Right atrium auricular region (tissue), 2 donors: ENCODE measurements around the gene PRDM11. TPM values are rescaled to one million over a fixed set of nuclear protein-coding genes. Genes with fewer than 3 reads are reported as not detected.

Source experiments
- DNase-seq: peaks from one replicate; pipeline ENCODE4 v3.0.0-alpha.2; 2019; ENCODE audit warnings: low spot score
- H3K27ac ChIP-seq, 2 donors: fragments of 200-600 bp; sonication (generic); 1 replicate in 1 of 2; 2 replicates in 1 of 2; pipeline ENCODE4 v1.5.1; 2016 to 2019
- H3K27me3 ChIP-seq, 2 donors: fragments of 200-600 bp; sonication (generic); one replicate each; pipeline versions ENCODE4 v1.5.1 to v1.6.0; 2017 to 2019
- H3K36me3 ChIP-seq: fragments of 200-600 bp; sonication (generic); one replicate; pipeline ENCODE4 v1.5.1; 2016
- H3K4me1 ChIP-seq, 2 donors: fragments of 200-600 bp; sonication (generic); one replicate each; pipeline versions ENCODE4 v1.5.1 to v1.6.0; 2017 to 2019
- H3K4me3 ChIP-seq, 2 donors: fragments of 200-600 bp; sonication (generic); 1 replicate in 1 of 2; 2 replicates in 1 of 2; pipeline ENCODE4 v1.5.1; 2017 to 2019; ENCODE audit warnings: mild to moderate bottlenecking in 1 of 2, moderate library complexity in 1 of 2
- H3K9me3 ChIP-seq, 2 donors: fragments of 200-600 bp; sonication (generic); one replicate each; pipeline ENCODE4 v1.5.1; 2019
- CTCF ChIP-seq, 2 donors: fragments of 200-600 bp; sonication (generic); IDR thresholded peaks; one replicate each; pipeline ENCODE4 v1.5.1; 2019; ENCODE audit warnings: antibody characterized with exemption in 2 of 2
- total RNA-seq, 2 donors: library from RNA; depleted of rRNA; stranded (reverse); fragments of >200 nt; gene quantifications; one replicate each; pipeline ENCODE4 v1.1.0, GENCODE V29; 2016

PRDM11 gene
- total RNA-seq, 2 donors from 2014 or later, result 13.5 to 27.6 TPM

- Histone ChIP-seq H3K9me3 (no peaks in the 10 kb centered on the region), H3K36me3 (peaks cover 44% of the 10 kb centered on the region), H3K4me3 (no peak overlapping the region), H3K27me3 (no peaks in the 10 kb centered on the region), H3K4me1 (no peaks in the 10 kb centered on the region), H3K27ac (no peak overlapping the region)
- DNase-seq, result no peak
- TF ChIP-seq CTCF (IDR thresholded peaks at IDR 0.05), result no peak
Measured at GRCh38 chr11:45225277-45225676, 78.8 kb downstream of the PRDM11 start.

- Histone ChIP-seq H3K9me3 (no peaks in the 10 kb centered on the region), H3K27me3 (no peaks in the 10 kb centered on the region), H3K4me1 (no peaks in the 10 kb centered on the region), H3K4me3 (no peak overlapping the region), H3K36me3 (peaks cover 40% of the 10 kb centered on the region), H3K27ac (no peak overlapping the region)
- TF ChIP-seq CTCF (IDR thresholded peaks at IDR 0.05), result no peak
- DNase-seq, result no peak
Measured at GRCh38 chr11:45225961-45226871, 79.8 kb downstream of the PRDM11 start.

- H3K27ac ChIP-seq, result no peak overlapping the region
- no peaks in the 10 kb centered on the region for H3K4me1 ChIP-seq
- no peak overlapping the region for H3K4me3 ChIP-seq
- no peaks in the 10 kb centered on the region for H3K9me3 ChIP-seq
- peaks cover 33% of the 10 kb centered on the region for H3K36me3 ChIP-seq
- DNase-seq, result no peak
- TF ChIP-seq CTCF (IDR thresholded peaks at IDR 0.05), result no peak
- H3K27me3 ChIP-seq, result no peaks in the 10 kb centered on the region
Measured at GRCh38 chr11:45226901-45227300, 80.5 kb downstream of the PRDM11 start.

- no peaks in the 10 kb centered on the region for H3K27me3 ChIP-seq
- no peaks in the 10 kb centered on the region for H3K9me3 ChIP-seq
- no peak overlapping the region for H3K27ac ChIP-seq
- H3K36me3 ChIP-seq, result peaks cover 33% of the 10 kb centered on the region
- no peak for TF ChIP-seq CTCF (IDR thresholded peaks at IDR 0.05)
- DNase-seq, result no peak
- no peaks in the 10 kb centered on the region for H3K4me1 ChIP-seq
- H3K4me3 ChIP-seq, result no peak overlapping the region
Measured at GRCh38 chr11:45227836-45228235, 81.4 kb downstream of the PRDM11 start.

- TF ChIP-seq CTCF (IDR thresholded peaks at IDR 0.05), result no peak
- Histone ChIP-seq H3K4me3 (no peak overlapping the region), H3K36me3 (peaks cover 30% of the 10 kb centered on the region), H3K9me3 (no peaks in the 10 kb centered on the region), H3K27me3 (no peaks in the 10 kb centered on the region), H3K4me1 (no peaks in the 10 kb centered on the region), H3K27ac (no peak overlapping the region)
- no peak for DNase-seq
Measured at GRCh38 chr11:45229401-45230020, 83.1 kb downstream of the PRDM11 start.
